Retinal pigment epithelial cell (primary cell): ENCODE measurements around the gene LDHB.
"Not testable (repeated sequence)": the region's sequence is repeated elsewhere in the genome, so short reads cannot be mapped to it uniquely, and the experiment has no call there.

ENCODE experiments used
- DNase-seq: peaks from one replicate; pipeline ENCODE4 v3.0.0-alpha.2; 2010; ENCODE audit warnings: low read depth
- H3K4me3 ChIP-seq: 2 replicates; pipeline ENCODE4 v1.5.1; 2011; ENCODE audit warnings: mild to moderate bottlenecking, low read length, control low read depth, moderate library complexity
- CTCF ChIP-seq: conservative IDR thresholded peaks from 2 replicates; pipeline ENCODE4 v1.5.1; 2011; ENCODE audit warnings: low read depth, low read length, control low read depth, inconsistent platforms

The LDHB gene

GRCh38 chr12:21647179-21647578 is 10.5 kb downstream of the LDHB start:
- DNase-seq, result no peak
- no peak for TF ChIP-seq CTCF
- H3K4me3 ChIP-seq, result no peak overlapping the region

- not testable (repeated sequence) for H3K4me3 ChIP-seq
- DNase-seq, result peak; percentile 73
Measured at GRCh38 chr12:21645041-21645500, 12.6 kb downstream of the LDHB start.

- no peak for TF ChIP-seq CTCF
- no peak overlapping the region for H3K4me3 ChIP-seq
- no peak for DNase-seq
Measured at GRCh38 chr12:21644516-21644915, 13.1 kb downstream of the LDHB start.

- H3K4me3 ChIP-seq, result no peak overlapping the region
- no peak for DNase-seq
- TF ChIP-seq CTCF, result no peak
Measured at GRCh38 chr12:21643758-21644157, 13.9 kb downstream of the LDHB start.

GRCh38 chr12:21642707-21643389 is 14.8 kb downstream of the LDHB start:
- TF ChIP-seq CTCF, result no peak
- no peak overlapping the region for H3K4me3 ChIP-seq
- DNase-seq, result no peak

- no peak overlapping the region for H3K4me3 ChIP-seq
- no peak for DNase-seq
- no peak for TF ChIP-seq CTCF
Measured at GRCh38 chr12:21638054-21638891, 19.4 kb downstream of the LDHB start.

GRCh38 chr12:21634245-21634644 is 23.4 kb downstream of the LDHB start:
- H3K4me3 ChIP-seq, result no peak overlapping the region
- no peak for DNase-seq
- TF ChIP-seq CTCF, result no peak
